IMR-90 (cell line): Measurements from ENCODE around the gene FEM1A.
"Not testable (repeated sequence)": the region's sequence is repeated elsewhere in the genome, so short reads cannot be mapped to it uniquely, and the experiment has no call there.

ENCODE experiments used
- BHLHE40 ChIP-seq: fragments of 150-350 bp; IDR thresholded peaks from 2 replicates; pipeline ENCODE4 v1.6.1; 2016; ENCODE audit warnings: mild to moderate bottlenecking, low read depth, low read length
- CEBPB ChIP-seq: IDR thresholded peaks from 2 replicates; pipeline ENCODE4 v1.6.1; 2012; ENCODE audit warnings: low read depth, low read length, improper control_type of control experiment
- MAFK ChIP-seq: IDR thresholded peaks from 2 replicates; pipeline ENCODE4 v1.6.1; 2012; ENCODE audit warnings: low read depth, low read length, improper control_type of control experiment
- MAZ ChIP-seq: IDR thresholded peaks from 2 replicates; pipeline ENCODE4 v1.6.1; 2012; ENCODE audit warnings: low read depth, mild to moderate bottlenecking, low read length, improper control_type of control experiment, moderate library complexity, borderline replicate concordance
- NFE2L2 ChIP-seq: fragments of 150-350 bp; IDR thresholded peaks from 2 replicates; pipeline ENCODE4 v1.6.1; 2016; ENCODE audit warnings: low read depth, mild to moderate bottlenecking, low read length
- POLR2A ChIP-seq: IDR thresholded peaks from 2 replicates; pipeline ENCODE4 v1.6.1; 2012; ENCODE audit warnings: mild to moderate bottlenecking, low read depth, low read length
- RCOR1 ChIP-seq: IDR thresholded peaks from 2 replicates; pipeline ENCODE4 v1.6.1; 2012; ENCODE audit warnings: mild to moderate bottlenecking, low read length, improper control_type of control experiment; ENCODE audit not compliant: insufficient replicate concordance
- TF ChIP-seq, protein P1 (sequence below): fragments of 150-350 bp; IDR thresholded peaks from 2 replicates; pipeline ENCODE4 v1.6.1; 2016; ENCODE audit warnings: low read depth, mild to moderate bottlenecking, low read length, moderate library complexity, borderline replicate concordance
- TF ChIP-seq, protein P2 (sequence below): conservative IDR thresholded peaks from 2 replicates; pipeline ENCODE4 v1.5.1; 2012; ENCODE audit warnings: mild to moderate bottlenecking, low read depth, low read length, improper control_type of control experiment

DNA sequence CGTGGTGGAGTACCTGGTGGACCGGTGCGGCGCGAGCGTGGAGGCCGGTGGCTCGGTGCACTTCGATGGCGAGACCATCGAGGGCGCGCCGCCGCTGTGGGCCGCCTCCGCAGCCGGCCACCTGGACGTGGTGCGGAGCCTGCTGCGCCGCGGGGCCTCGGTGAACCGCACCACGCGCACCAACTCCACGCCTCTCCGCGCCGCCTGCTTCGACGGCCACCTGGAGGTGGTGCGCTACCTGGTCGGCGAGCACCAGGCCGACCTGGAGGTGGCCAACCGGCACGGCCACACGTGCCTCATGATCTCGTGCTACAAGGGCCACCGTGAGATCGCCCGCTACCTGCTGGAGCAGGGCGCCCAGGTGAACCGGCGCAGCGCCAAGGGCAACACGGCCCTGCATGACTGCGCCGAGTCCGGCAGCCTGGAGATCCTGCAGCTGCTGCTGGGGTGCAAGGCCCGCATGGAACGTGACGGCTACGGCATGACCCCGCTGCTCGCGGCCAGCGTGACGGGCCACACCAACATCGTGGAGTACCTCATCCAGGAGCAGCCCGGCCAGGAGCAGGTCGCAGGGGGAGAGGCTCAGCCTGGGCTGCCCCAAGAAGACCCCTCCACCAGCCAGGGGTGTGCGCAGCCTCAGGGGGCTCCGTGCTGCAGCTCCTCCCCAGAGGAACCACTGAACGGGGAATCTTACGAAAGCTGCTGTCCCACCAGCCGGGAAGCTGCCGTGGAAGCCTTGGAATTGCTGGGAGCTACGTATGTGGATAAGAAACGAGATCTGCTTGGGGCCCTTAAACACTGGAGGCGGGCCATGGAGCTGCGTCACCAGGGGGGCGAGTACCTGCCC, 708 bp downstream of the FEM1A start:
- TF ChIP-seq RCOR1, POLR2A, NFE2L2, MAZ, CEBPB, MAFK, BHLHE40: not testable (repeated sequence)
- TF ChIP-seq, protein P1, sequence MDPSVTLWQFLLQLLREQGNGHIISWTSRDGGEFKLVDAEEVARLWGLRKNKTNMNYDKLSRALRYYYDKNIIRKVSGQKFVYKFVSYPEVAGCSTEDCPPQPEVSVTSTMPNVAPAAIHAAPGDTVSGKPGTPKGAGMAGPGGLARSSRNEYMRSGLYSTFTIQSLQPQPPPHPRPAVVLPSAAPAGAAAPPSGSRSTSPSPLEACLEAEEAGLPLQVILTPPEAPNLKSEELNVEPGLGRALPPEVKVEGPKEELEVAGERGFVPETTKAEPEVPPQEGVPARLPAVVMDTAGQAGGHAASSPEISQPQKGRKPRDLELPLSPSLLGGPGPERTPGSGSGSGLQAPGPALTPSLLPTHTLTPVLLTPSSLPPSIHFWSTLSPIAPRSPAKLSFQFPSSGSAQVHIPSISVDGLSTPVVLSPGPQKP = not testable (repeated sequence)
- TF ChIP-seq, protein P2, sequence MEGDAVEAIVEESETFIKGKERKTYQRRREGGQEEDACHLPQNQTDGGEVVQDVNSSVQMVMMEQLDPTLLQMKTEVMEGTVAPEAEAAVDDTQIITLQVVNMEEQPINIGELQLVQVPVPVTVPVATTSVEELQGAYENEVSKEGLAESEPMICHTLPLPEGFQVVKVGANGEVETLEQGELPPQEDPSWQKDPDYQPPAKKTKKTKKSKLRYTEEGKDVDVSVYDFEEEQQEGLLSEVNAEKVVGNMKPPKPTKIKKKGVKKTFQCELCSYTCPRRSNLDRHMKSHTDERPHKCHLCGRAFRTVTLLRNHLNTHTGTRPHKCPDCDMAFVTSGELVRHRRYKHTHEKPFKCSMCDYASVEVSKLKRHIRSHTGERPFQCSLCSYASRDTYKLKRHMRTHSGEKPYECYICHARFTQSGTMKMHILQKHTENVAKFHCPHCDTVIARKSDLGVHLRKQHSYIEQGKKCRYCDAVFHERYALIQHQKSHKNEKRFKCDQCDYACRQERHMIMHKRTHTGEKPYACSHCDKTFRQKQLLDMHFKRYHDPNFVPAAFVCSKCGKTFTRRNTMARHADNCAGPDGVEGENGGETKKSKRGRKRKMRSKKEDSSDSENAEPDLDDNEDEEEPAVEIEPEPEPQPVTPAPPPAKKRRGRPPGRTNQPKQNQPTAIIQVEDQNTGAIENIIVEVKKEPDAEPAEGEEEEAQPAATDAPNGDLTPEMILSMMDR = not testable (repeated sequence)
